Measurements from ENCODE around the gene POLR2C. TPM values are rescaled to one million over a fixed set of nuclear protein-coding genes. Genes with fewer than 3 reads are reported as not detected.
A peak's percentile ranks its signal among the peaks of the same experiment; 100 is the strongest.

POLR2C gene
- total and polyA plus RNA-seq, 2 of the 13 experiments (the other 11 are each of a cell fraction or from before 2014, with no cell fraction given): 104 to 216 TPM

GRCh38 chr16:57422026-57422944 is 40.2 kb upstream of the POLR2C start:
- peak; percentile 74 for ATAC-seq
- CTCF ChIA-PET (ENCODE audit: low intra/inter-chr PET ratio, low total read pairs): interaction anchor here (1.2 to 3.6 kb wide), 4 partner anchors 97 to 338 kb away, joined by 4 to 49 read pairs (median 6); no protein-coding TSS in a partner anchor
- H3K4me3 ChIP-seq (replicated peaks in 1 of 3; ENCODE audit: insufficient read depth in 1 of 3, low read depth in 2 of 3, low read length in 3 of 3): no peak overlapping the region; a peak in 1 of 6 replicates
- TF ChIP-seq ZNF562 (CRISPR knock-in tag; IDR thresholded peaks at IDR 0.05; ENCODE audit: borderline replicate concordance) (no peak), ELF1 (CRISPR knock-in tag; IDR thresholded peaks at IDR 0.05) (peak; percentile 79), MTA3 (CRISPR knock-in tag; IDR thresholded peaks at IDR 0.05) (no peak), HIC2 (CRISPR knock-in tag; IDR thresholded peaks at IDR 0.05; ENCODE audit: low read depth) (no peak), PLRG1 (conservative IDR thresholded peaks at IDR 0.05) (no peak), PCBP2 (optimal IDR thresholded peaks at IDR 0.05; ENCODE audit: low read depth, low read length, poor library complexity, severe bottlenecking) (no peak), ZNF724P (CRISPR knock-in tag; IDR thresholded peaks at IDR 0.05; ENCODE audit: borderline replicate concordance) (no peak), CTCF (CRISPR knock-in tag; IDR thresholded peaks at IDR 0.05) (peak; percentile 91), TRIM24 (CRISPR knock-in tag; IDR thresholded peaks at IDR 0.05) (no peak), ZNF670 (CRISPR knock-in tag; IDR thresholded peaks at IDR 0.05; ENCODE audit: borderline replicate concordance) (no peak), MYC (CRISPR knock-in tag; IDR thresholded peaks at IDR 0.05; ENCODE audit: borderline replicate concordance) (no peak), RNF2 (conservative IDR thresholded peaks at IDR 0.05; ENCODE audit: low read depth) (no peak), TCF12 (IDR thresholded peaks at IDR 0.05) (no peak), TCF12 (CRISPR knock-in tag; IDR thresholded peaks at IDR 0.05) (no peak), ZNF224 (CRISPR knock-in tag; IDR thresholded peaks at IDR 0.05) (no peak), TRAFD1 (CRISPR knock-in tag; IDR thresholded peaks at IDR 0.05; ENCODE audit: borderline replicate concordance) (no peak), ZNF3 (CRISPR knock-in tag; IDR thresholded peaks at IDR 0.05) (no peak), ZNF484 (CRISPR knock-in tag; IDR thresholded peaks at IDR 0.05; ENCODE audit: borderline replicate concordance, low read depth) (no peak), SRSF1 (optimal IDR thresholded peaks at IDR 0.05; ENCODE audit: low read depth, low read length) (no peak)

More at GRCh38 chr16:57422026-57422944, 40.2 kb upstream of the POLR2C start:
- in situ Hi-C loops (cut with HindIII; ENCODE audit: extremely low pct_ligation_motif_present, low pct_unique_long_range_greater_than_20kb): loop anchor here (5.0 kb wide), 1 partner anchor 95 kb away; no protein-coding TSS in a partner anchor
- Histone ChIP-seq H3K79me2 (ENCODE audit: insufficient read depth, low read length) (no peaks in the 10 kb centered on the region), H3K36me3 (replicated peaks in 1 of 2; ENCODE audit: control insufficient read depth in 1 of 2, insufficient read depth in 2 of 2, low read length in 2 of 2) (peaks cover 0 to 3% of the 10 kb centered on the region in 2 experiments; a peak in 2 of 5 replicates), H3K27ac (ENCODE audit: extremely low read length, insufficient read depth, low read length) (no peak overlapping the region), H3K27me3 (ENCODE audit: control insufficient read depth in 1 of 2, insufficient read depth in 2 of 2, low read length in 2 of 2) (no peaks in the 10 kb centered on the region), H4K20me1 (ENCODE audit: insufficient read depth, low read length) (no peaks in the 10 kb centered on the region), H3K4me1 (ENCODE audit: insufficient read depth, low read length) (peaks cover 32% of the 10 kb centered on the region), H2AFZ (ENCODE audit: low read length) (no peak overlapping the region), H3K4me2 (ENCODE audit: low read depth, low read length) (peak overlapping the region; percentile 38), H3K9ac (ENCODE audit: insufficient read depth, low read depth, low read length) (no peak overlapping the region), H3K9me3 (ENCODE audit: low read length) (no peaks in the 10 kb centered on the region)
- FAIRE-seq (peak; percentile 83), DNase-seq (ENCODE audit: low spot score) (peak; percentile 77)
- POLR2A ChIA-PET: interaction anchor here (0.8 to 1.7 kb wide), 5 partner anchors 20 to 122 kb away, joined by 3 to 5 read pairs (median 4); partner anchors contain the start of gene CX3CL1
- intact Hi-C loops (cut with micrococcal nuclease; ENCODE audit: unreplicated experiment): loop anchor here (1.0 kb wide), 1 partner anchor 122 kb away; no protein-coding TSS in a partner anchor
- BruUV-seq (replicated peaks): no TSS peak
- 14% methylated on average over 10 of the region's 10 CpGs for WGBS (ENCODE audit: low lambda C conversion rate)
